Endothelial cell of umbilical vein (primary cell): ENCODE measurements around the gene PDPK1. TPM values are rescaled to one million over a fixed set of nuclear protein-coding genes. Genes with fewer than 3 reads are reported as not detected.

Experiments used
- BruUV-seq: library from RNA; stranded (reverse); fragments of 400-500 nt; replicated peaks from 2 replicates; lab custom pipeline; 2021; lab: Mats Ljungman, UMichigan
- CTCF ChIA-PET: fragments of 300-600, 350-600 bp; sonication (Branson Sonifier 250); formaldehyde crosslinking; loops from one replicate; lab custom pipeline; 2021; ENCODE audit warnings: antibody characterized with exemption, inconsistent platforms; lab: Charles Lee
- POLR2A ChIA-PET: fragments of 300-600, 350-600 bp; sonication (Branson Sonifier 250); formaldehyde crosslinking; loops from one replicate; lab custom pipeline; 2021; ENCODE audit warnings: antibody characterized with exemption, inconsistent platforms; lab: Charles Lee
- DNase-seq: peaks from one replicate; pipeline ENCODE4 v3.0.0-alpha.2; 2011; ENCODE audit warnings: low read depth, low spot score
- FAIRE-seq: peaks from 2 replicates; lab custom pipeline; 2011; peaks lifted over from hg19 to GRCh38; lab: Jason Lieb, UNC
- H2AFZ ChIP-seq: 2 replicates; pipeline ENCODE4 v1.6.0; 2012; ENCODE audit warnings: low read depth, low read length, control low read depth, inconsistent platforms
- H3K27ac ChIP-seq: 2 replicates; pipeline ENCODE4 v1.5.1; 2011; ENCODE audit warnings: low read depth, mild to moderate bottlenecking, control low read depth, low read length, moderate library complexity; ENCODE audit not compliant: insufficient read depth
- H3K27me3 ChIP-seq, 2 experiments: 2 replicates each; pipeline versions ENCODE4 v1.6.0 to v1.6.1; 2011; ENCODE audit warnings: low read length in 2 of 2, mixed read lengths in 1 of 2; ENCODE audit not compliant: control insufficient read depth in 2 of 2, insufficient read depth in 2 of 2
- H3K36me3 ChIP-seq, 2 experiments: 2 replicates in 1 of 2; 3 replicates in 1 of 2; pipeline ENCODE4 v1.5.1; 2011; ENCODE audit warnings: low read length in 2 of 2, mild to moderate bottlenecking in 1 of 2, moderate library complexity in 1 of 2; ENCODE audit not compliant: control insufficient read depth in 2 of 2, insufficient read depth in 2 of 2; ENCODE audit errors: extremely low read depth in 1 of 2
- H3K4me1 ChIP-seq: 3 replicates; pipeline ENCODE4 v1.5.1; 2011; ENCODE audit warnings: mild to moderate bottlenecking, low read length; ENCODE audit not compliant: control insufficient read depth, insufficient read depth; ENCODE audit errors: extremely low read depth
- H3K4me2 ChIP-seq: 2 replicates; pipeline ENCODE4 v1.6.1; 2011; ENCODE audit warnings: low read length, control low read depth, mixed read lengths; ENCODE audit not compliant: insufficient read depth
- H3K4me3 ChIP-seq, 3 experiments: fragments of 200-600 bp in 1 of 3; sonication (generic), shearing (Covaris generic) in 1 of 3; replicated peaks in 1 of 3; 2 replicates each; pipeline ENCODE4 v1.5.1; 2011 to 2016; ENCODE audit warnings: control low read depth in 3 of 3, low read length in 3 of 3, mild to moderate bottlenecking in 2 of 3, inconsistent platforms in 1 of 3, low read depth in 1 of 3, moderate library complexity in 1 of 3; ENCODE audit not compliant: insufficient read depth in 1 of 3
- H3K79me2 ChIP-seq: 2 replicates; pipeline ENCODE4 v1.6.0; 2012; ENCODE audit warnings: low read length, inconsistent platforms; ENCODE audit not compliant: control insufficient read depth, insufficient read depth
- H3K9ac ChIP-seq: replicated peaks from 2 replicates; pipeline ENCODE3; 2011; ENCODE audit warnings: low read length, control low read depth; ENCODE audit not compliant: insufficient read depth; ENCODE audit errors: extremely low read depth
- H3K9me1 ChIP-seq: replicated peaks from 3 replicates; pipeline ENCODE4 v1.6.0; 2011; ENCODE audit warnings: mild to moderate bottlenecking, low read length; ENCODE audit not compliant: control insufficient read depth, insufficient read depth; ENCODE audit errors: extremely low read depth
- H3K9me3 ChIP-seq: replicated peaks from 2 replicates; pipeline ENCODE4 v1.5.1; 2012; ENCODE audit warnings: low read length, inconsistent platforms; ENCODE audit not compliant: control insufficient read depth, insufficient read depth
- H4K20me1 ChIP-seq: replicated peaks from 2 replicates; pipeline ENCODE3; 2011; ENCODE audit warnings: mild to moderate bottlenecking, low read length; ENCODE audit not compliant: control insufficient read depth, insufficient read depth; ENCODE audit errors: extremely low read depth
- EZH2 ChIP-seq: IDR thresholded peaks from 2 replicates; pipeline ENCODE4 v1.6.1; 2012; ENCODE audit warnings: borderline replicate concordance, low read depth, mild to moderate bottlenecking, moderate library complexity, low read length, inconsistent platforms; ENCODE audit not compliant: severe bottlenecking
- FOS ChIP-seq: IDR thresholded peaks from 2 replicates; pipeline ENCODE4 v1.6.1; 2011; ENCODE audit warnings: mild to moderate bottlenecking, low read length, moderate library complexity, borderline replicate concordance; ENCODE audit not compliant: insufficient read depth
- GATA2 ChIP-seq: IDR thresholded peaks from 2 replicates; pipeline ENCODE4 v1.7.0; 2011; ENCODE audit warnings: low read depth, mild to moderate bottlenecking, moderate library complexity, mixed read lengths, low read length; ENCODE audit not compliant: insufficient read length, insufficient read depth
- JUN ChIP-seq: IDR thresholded peaks from 2 replicates; pipeline ENCODE4 v1.6.1; 2011; ENCODE audit warnings: borderline replicate concordance, low read depth; ENCODE audit not compliant: insufficient read length, insufficient read depth
- MYC ChIP-seq: IDR thresholded peaks from one replicate; pipeline ENCODE4 v1.6.1; 2011; ENCODE audit warnings: mild to moderate bottlenecking, low read depth, low read length
- POLR2A ChIP-seq: IDR thresholded peaks from 2 replicates; pipeline ENCODE4 v1.6.1; 2012; ENCODE audit warnings: low read depth, mild to moderate bottlenecking, control low read depth, low read length
- POLR2AphosphoS5 ChIP-seq: IDR thresholded peaks from 2 replicates; pipeline ENCODE4 v1.6.1; 2012; ENCODE audit warnings: low read depth, mild to moderate bottlenecking, control low read depth, low read length, moderate library complexity; ENCODE audit not compliant: insufficient read depth
- dilution Hi-C: fragments of 300-500 bp; cut with MboI; formaldehyde crosslinking; loops from one replicate; pipeline ENCODE4 v1.15.0; 2019; ENCODE audit warnings: low sequenced_read_pairs; ENCODE audit not compliant: extremely low pct_ligation_motif_present
- intact Hi-C: fragments of 100-400 bp; cut with micrococcal nuclease; formaldehyde crosslinking; loops from one replicate; pipeline ENCODE4 v1.10.0; 2022
- polyA plus RNA-seq, 4 experiments: library from polyadenylated mRNA; depleted of rRNA in 3 of 4; stranded (reverse) in 3 of 4; unstranded in 1 of 4; fragments of >200 nt; gene quantifications; 2 replicates each; pipeline versions ENCODE4 v1.2.1 to v1.2.3, GENCODE V29; 2011 to 2012; ENCODE audit warnings: missing spikeins in 1 of 4
- total RNA-seq: library from RNA; stranded (reverse); gene quantifications from 2 replicates; pipeline ENCODE4 v1.2.3, GENCODE V29; 2021
- TF ChIP-seq, protein P1 (sequence below): IDR thresholded peaks from 2 replicates; pipeline ENCODE4 v1.6.1; 2011; ENCODE audit not compliant: insufficient read depth, insufficient read length
- TF ChIP-seq, protein P2 (sequence below), 2 donors: IDR thresholded peaks; 1 replicate in 1 of 2; 2 replicates in 1 of 2; pipeline ENCODE4 v1.5.1; 2011; ENCODE audit warnings: low read length in 2 of 2, mild to moderate bottlenecking in 2 of 2, moderate library complexity in 2 of 2, control low read depth in 1 of 2, inconsistent platforms in 1 of 2, low read depth in 1 of 2; ENCODE audit not compliant: insufficient read depth in 1 of 2; ENCODE audit errors: extremely low read depth in 1 of 2

The PDPK1 gene
- total and polyA plus RNA-seq, 2 donors (not counting 3 experiments of a cell fraction or from before 2014, with no cell fraction given): 22.4 to 37.3 TPM

DNA sequence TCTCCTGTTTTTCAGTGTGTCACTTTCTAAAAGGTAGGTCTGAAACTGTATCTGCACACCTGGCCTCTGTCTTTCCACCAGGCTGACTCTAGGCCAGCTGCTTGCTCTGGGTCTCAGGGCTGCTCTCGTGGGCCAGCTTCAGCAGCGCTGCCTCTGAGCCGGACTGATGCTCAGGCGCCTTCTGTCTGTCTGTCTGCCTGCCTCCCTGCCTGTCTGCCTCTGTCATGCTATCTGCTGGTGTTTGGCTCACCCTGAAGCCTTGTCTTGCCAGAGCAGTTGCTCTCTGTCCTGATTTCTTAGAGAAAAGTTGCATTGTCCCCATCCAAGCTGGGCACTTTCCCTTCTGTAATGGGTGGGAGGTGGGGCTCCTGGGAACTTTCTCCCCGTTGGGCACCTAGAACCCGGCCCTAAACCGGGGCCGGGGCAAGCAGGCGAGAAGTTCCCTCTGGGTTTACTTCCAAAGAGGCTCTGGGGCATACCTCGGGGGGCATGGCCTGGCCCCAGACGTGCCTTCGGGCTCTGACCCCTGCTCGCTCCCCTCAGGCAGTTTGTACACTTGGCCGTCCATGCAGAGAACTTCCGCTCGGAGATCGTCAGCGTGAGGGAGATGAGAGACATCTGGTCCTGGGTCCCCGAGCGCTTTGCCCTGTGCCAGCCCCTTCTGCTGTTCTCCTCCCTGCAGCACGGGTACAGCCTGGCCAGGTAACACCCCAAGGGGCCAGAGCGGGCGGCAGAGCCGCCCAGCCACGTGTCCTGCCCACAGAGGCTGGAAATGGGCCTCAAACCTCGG lies 39.9 kb upstream of the PDPK1 start:
- ChIA-PET CTCF (no interaction called here), POLR2A (no interaction called here)
- DNase-seq (no peak), FAIRE-seq (no peak)
- Histone ChIP-seq H2AFZ (no peak overlapping the region), H4K20me1 (no peaks in the 10 kb centered on the region), H3K9ac (no peak overlapping the region), H3K4me1 (no peaks in the 10 kb centered on the region), H3K9me1 (no peaks in the 10 kb centered on the region), H3K36me3 (peaks cover 0 to 16% of the 10 kb centered on the region in 2 experiments), H3K27me3 (no peaks in the 10 kb centered on the region), H3K9me3 (no peaks in the 10 kb centered on the region), H3K79me2 (no peaks in the 10 kb centered on the region), H3K27ac (no peak overlapping the region), H3K4me3 (no peak overlapping the region), H3K4me2 (no peak overlapping the region)
- BruUV-seq: no TSS peak
- intact Hi-C loops: no loop called here
- TF ChIP-seq MYC: no peak
- no peak for TF ChIP-seq GATA2
- TF ChIP-seq, protein P1, sequence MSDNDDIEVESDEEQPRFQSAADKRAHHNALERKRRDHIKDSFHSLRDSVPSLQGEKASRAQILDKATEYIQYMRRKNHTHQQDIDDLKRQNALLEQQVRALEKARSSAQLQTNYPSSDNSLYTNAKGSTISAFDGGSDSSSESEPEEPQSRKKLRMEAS: no peak
- no peak for TF ChIP-seq EZH2
- TF ChIP-seq JUN: no peak
- dilution Hi-C loops: no loop called here

DNA sequence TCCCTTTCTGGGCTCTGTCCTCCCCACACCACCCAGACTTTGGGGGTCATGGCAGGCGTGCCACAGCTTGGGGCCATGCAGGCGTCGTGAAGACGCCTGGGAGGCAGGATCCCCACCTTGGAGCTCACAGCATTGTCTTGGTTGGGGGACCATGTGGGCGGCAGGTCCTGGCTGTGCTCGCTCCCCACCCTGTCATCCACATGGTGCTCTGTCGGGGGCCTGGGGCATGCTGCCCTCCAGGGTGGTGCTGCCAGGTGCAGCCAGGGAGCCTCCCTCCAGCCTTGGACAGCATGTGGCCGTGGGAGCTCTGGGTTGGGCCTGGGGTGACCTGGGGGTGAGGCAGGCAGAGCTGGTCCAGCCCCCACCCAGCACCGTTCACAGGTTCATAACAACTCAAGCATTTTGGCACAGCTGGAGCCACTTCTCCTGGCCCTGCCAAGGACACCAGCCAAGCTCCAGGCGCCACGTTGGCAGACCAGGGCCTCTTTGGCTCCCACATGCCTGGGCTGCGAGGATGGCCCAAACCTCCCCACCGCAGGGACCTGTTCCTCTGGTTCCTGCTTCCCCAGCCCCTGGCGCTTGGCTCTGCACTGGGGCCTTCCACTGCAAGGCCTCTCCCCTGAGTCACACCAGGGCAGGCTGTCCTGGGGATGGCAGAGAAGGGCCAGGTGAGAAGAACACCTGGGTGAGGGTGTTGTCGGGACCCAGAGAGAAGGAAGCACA lies 39.1 kb upstream of the PDPK1 start:
- dilution Hi-C loops: no loop called here
- BruUV-seq: no TSS peak
- POLR2A ChIA-PET: no interaction called here

More for the DNA sequence above, 39.1 kb upstream of the PDPK1 start:
- FAIRE-seq (no peak), DNase-seq (no peak)
- Histone ChIP-seq H3K4me2 (no peak overlapping the region), H3K79me2 (no peaks in the 10 kb centered on the region), H3K27ac (no peak overlapping the region), H3K9me3 (no peaks in the 10 kb centered on the region), H3K4me1 (no peaks in the 10 kb centered on the region), H3K9me1 (no peaks in the 10 kb centered on the region), H2AFZ (no peak overlapping the region), H3K9ac (no peak overlapping the region), H3K4me3 (no peak overlapping the region), H3K36me3 (peaks cover 0 to 16% of the 10 kb centered on the region in 2 experiments), H4K20me1 (no peaks in the 10 kb centered on the region), H3K27me3 (no peaks in the 10 kb centered on the region)
- CTCF ChIA-PET: no interaction called here
- TF ChIP-seq JUN: no peak
- TF ChIP-seq EZH2: no peak
- TF ChIP-seq, protein P2, sequence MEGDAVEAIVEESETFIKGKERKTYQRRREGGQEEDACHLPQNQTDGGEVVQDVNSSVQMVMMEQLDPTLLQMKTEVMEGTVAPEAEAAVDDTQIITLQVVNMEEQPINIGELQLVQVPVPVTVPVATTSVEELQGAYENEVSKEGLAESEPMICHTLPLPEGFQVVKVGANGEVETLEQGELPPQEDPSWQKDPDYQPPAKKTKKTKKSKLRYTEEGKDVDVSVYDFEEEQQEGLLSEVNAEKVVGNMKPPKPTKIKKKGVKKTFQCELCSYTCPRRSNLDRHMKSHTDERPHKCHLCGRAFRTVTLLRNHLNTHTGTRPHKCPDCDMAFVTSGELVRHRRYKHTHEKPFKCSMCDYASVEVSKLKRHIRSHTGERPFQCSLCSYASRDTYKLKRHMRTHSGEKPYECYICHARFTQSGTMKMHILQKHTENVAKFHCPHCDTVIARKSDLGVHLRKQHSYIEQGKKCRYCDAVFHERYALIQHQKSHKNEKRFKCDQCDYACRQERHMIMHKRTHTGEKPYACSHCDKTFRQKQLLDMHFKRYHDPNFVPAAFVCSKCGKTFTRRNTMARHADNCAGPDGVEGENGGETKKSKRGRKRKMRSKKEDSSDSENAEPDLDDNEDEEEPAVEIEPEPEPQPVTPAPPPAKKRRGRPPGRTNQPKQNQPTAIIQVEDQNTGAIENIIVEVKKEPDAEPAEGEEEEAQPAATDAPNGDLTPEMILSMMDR (IDR thresholded peaks at IDR 0.05; ENCODE audit: extremely low read depth in 1 of 2, insufficient read depth in 1 of 2, low read depth in 1 of 2, low read length in 2 of 2): no peak
- no peak for TF ChIP-seq POLR2AphosphoS5
- TF ChIP-seq, protein P1: no peak
- no peak for TF ChIP-seq MYC
- TF ChIP-seq GATA2: no peak
- no peak for TF ChIP-seq POLR2A
- TF ChIP-seq FOS: no peak
- intact Hi-C loops: no loop called here
